ENCODE results near the gene OR1E2. TPM values are rescaled to one million over a fixed set of nuclear protein-coding genes. Genes with fewer than 3 reads are reported as not detected.

OR1E2 gene
- total RNA-seq, 1 experiment from 2014 or later, result not detected

- Mint-ChIP-seq H3K9me3 (peaks cover 50 to 82% of the 10 kb centered on the region in 2 experiments), H3K27me3 (ENCODE audit: low read depth) (peaks cover 2% of the 10 kb centered on the region)
- no peak overlapping the region for H2BK5ac ChIP-seq (ENCODE audit: insufficient read length, low read length)
Observed at GRCh38 chr17:3389791-3390190, 43.9 kb downstream of the OR1E2 start.

More at GRCh38 chr17:3389791-3390190, 43.9 kb downstream of the OR1E2 start:
- no peak overlapping the region for H3K56ac ChIP-seq (ENCODE audit: insufficient read length, low read depth, low read length)
- Mint-ChIP-seq H3K4me1 (no peaks in the 10 kb centered on the region), H3K36me3 (ENCODE audit: insufficient read depth in 1 of 3, low read depth in 3 of 3) (peaks cover 5 to 13% (median 12%) of the 10 kb centered on the region in 3 experiments; a peak in 3 of 7 replicates), H3K4me3 (no peak overlapping the region), H3K27ac (no peak overlapping the region)
- no peak overlapping the region for H2BK20ac ChIP-seq (ENCODE audit: low read depth, low read length, poor library complexity, severe bottlenecking)
- WGBS (ENCODE audit: extremely low coverage, insufficient read length, low lambda C conversion rate), result no CpG with 5 or more reads among the region's 4 CpGs
- no peaks in the 10 kb centered on the region for H3K4me1 ChIP-seq (ENCODE audit: insufficient read depth, low read length)
- DNase-seq, result no peak
- no peak overlapping the region for H3K18ac ChIP-seq (ENCODE audit: insufficient read length, low read depth, low read length)
- H3K4ac ChIP-seq (ENCODE audit: low read depth, low read length), result no peak overlapping the region
- H3K23me2 ChIP-seq (ENCODE audit: insufficient read length, low read depth, low read length, poor library complexity, severe bottlenecking), result no peaks in the 10 kb centered on the region
- no peak overlapping the region for H3T11ph ChIP-seq (ENCODE audit: low read length)
- no peak overlapping the region for H3K4me2 ChIP-seq (ENCODE audit: insufficient read depth, insufficient read length, low read length)
- no peaks in the 10 kb centered on the region for H3K79me1 ChIP-seq (ENCODE audit: insufficient read depth, low read depth, low read length, poor library complexity, severe bottlenecking)
- no peaks in the 10 kb centered on the region for H3K27me3 ChIP-seq (ENCODE audit: insufficient read depth, low read length)
- no peaks in the 10 kb centered on the region for H3K79me2 ChIP-seq (ENCODE audit: insufficient read depth, low read length)
- no peak overlapping the region for H3K14ac ChIP-seq (ENCODE audit: insufficient read depth, low read length)
- H2AK5ac ChIP-seq (ENCODE audit: insufficient read length, low read length), result no peak overlapping the region
- no peak for TF ChIP-seq CTCF (conservative IDR thresholded peaks at IDR 0.05)
- no peak overlapping the region for H2AFZ ChIP-seq (ENCODE audit: low read length)
- H3K27ac ChIP-seq (ENCODE audit: insufficient read length, low read depth, low read length), result no peak overlapping the region
- no peak overlapping the region for H2BK15ac ChIP-seq (ENCODE audit: low read depth, low read length)
- no peaks in the 10 kb centered on the region for H3K9me3 ChIP-seq (ENCODE audit: control insufficient read depth, low read depth, low read length)
- no peak overlapping the region for H3K23ac ChIP-seq (ENCODE audit: insufficient read length, low read depth, low read length)
- H2BK120ac ChIP-seq (ENCODE audit: low read depth, low read length, poor library complexity, severe bottlenecking), result no peak overlapping the region
- H4K91ac ChIP-seq (ENCODE audit: insufficient read length, low read depth, low read length), result no peak overlapping the region
- no peaks in the 10 kb centered on the region for H4K20me1 ChIP-seq (ENCODE audit: control insufficient read depth, insufficient read depth, insufficient read length)
- H3K9ac ChIP-seq (ENCODE audit: extremely low read depth, insufficient read length, low read length), result no peak overlapping the region
- no peak overlapping the region for H4K8ac ChIP-seq (replicated peaks; ENCODE audit: insufficient read length, low read depth, low read length)
- no peak overlapping the region for H2BK12ac ChIP-seq (ENCODE audit: insufficient read length, low read depth, low read length)
- H4K5ac ChIP-seq (ENCODE audit: insufficient read length, low read depth, low read length), result no peak overlapping the region
